ENCODE measurements around the gene C3orf20.
A peak's percentile ranks its signal among the peaks of the same experiment; 100 is the strongest.
"Not testable (repeated sequence)": the region's sequence is repeated elsewhere in the genome, so short reads cannot be mapped to it uniquely, and the experiment has no call there.

Gene C3orf20

DNA sequence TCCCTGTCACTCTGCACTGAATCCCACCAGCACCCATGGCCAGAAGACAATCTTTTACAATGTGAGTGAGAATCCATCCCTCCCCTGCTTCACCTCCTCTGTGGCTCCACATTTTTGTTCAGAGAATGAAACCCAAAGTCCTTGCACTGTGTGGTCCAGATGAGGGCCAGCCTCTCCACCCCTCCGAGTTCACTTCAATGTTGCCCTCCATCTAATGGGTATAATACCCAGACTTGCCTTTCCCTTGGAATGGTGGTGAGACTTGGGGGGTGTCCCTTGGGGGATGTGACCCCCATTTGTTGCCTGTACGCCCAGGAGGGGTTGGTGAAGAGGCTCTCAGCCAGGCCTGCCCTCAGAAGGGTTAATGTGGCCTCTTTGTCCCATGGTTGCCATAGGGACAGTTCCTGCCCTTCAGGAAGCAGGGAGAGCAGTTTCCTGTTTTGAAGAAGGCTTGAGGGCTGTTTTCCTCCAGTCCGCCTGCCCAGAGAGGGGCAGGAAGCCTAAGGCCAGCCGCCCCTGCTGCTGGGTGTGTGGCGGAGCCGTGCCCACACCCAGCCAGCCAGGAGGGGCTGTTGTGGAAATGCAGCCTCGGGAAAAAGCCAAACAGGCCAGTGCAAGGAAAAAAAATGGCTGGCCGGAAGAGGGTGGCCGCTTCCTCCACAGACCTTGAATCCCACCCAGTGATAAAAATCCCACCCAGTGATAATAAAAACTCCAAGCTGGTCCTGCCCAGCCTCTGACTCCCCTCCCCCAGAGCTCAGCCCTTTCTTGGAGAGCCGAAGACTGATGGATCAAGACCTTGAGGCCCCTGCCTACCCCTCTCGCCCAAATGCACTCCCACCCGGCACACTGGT lies 129.3 kb downstream of the C3orf20 start:
- no peak overlapping the region for H3K4me3 ChIP-seq (ENCODE audit: low read depth, low read length)

DNA sequence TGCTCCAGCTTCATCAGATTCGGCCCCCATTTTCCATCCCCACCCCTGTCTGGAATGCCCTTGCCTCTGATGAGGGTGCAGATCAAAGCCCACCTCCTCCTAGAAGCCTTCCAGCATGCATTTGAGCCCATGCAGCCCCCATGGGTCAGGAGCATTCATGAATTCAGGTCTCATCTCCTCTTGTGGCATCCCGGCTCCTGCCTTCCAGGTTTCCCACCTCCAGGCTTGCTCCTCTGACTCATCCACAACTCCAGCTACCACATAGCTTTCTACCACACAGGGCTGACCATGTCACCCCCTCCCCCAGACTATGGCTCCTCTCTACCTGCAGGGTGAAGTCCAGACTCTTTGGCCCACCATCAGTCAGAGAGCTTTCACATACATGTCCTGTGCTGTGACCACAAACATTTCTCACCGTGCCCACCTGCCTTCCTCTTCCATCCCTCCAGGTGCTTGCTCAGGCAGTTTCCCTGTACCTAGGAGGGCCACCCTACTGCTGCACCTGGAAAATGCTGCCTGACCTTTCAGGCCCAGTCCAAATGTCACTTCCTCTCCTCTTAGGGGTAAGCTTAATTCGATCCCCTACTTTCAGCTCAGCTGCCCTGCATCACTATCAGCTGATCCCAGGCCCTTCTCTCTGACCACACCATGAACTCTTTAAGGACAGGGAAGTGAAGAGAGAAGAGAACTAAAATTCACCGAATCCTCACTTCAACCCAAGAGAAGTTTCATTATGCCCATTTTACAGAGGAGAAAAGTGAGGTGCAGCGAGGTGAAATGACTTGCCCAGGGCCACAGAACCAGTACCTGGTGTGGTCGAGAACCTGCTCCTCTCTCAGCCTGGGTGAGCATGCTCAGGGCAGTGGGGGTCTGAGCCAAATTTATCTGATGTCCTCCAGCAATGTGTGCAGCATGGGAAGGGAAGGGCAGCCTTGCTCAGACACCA lies 130.2 kb downstream of the C3orf20 start:
- H3K4me3 ChIP-seq (ENCODE audit: low read depth, low read length): no peak overlapping the region
- no peak for DNase-seq (ENCODE audit: low read depth)

More for the DNA sequence above, 129.3 kb downstream of the C3orf20 start:
- no peak for DNase-seq (ENCODE audit: low read depth)

DNA sequence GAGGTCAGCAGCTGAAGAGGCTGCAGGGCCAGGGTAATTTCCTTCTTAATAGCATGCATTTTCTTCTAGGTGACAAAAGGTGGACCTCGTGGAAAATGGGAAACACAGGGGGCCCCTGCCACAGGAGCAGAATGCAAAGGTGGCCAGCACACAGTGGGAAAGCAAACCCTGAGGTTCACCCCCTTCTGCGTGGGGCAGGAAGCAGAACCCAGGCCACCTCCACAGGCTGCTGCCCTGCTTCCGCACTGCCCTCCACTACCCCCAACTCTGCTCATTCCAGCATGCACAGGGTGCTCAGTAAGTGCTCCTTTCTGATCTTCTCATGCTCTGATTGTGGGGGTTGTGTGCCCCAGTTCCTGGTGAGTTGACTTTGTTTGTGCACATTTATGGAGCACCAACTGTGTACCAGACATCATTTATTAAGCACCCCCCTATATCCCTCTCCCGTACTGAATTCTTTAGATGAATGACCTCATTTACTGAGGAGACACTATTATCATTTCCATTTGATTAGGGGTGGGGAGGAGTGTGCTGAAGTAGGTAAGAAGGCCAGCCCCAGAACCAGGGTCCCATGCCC lies 131.1 kb downstream of the C3orf20 start:
- H3K4me3 ChIP-seq (ENCODE audit: low read depth, low read length): no peak overlapping the region

DNA sequence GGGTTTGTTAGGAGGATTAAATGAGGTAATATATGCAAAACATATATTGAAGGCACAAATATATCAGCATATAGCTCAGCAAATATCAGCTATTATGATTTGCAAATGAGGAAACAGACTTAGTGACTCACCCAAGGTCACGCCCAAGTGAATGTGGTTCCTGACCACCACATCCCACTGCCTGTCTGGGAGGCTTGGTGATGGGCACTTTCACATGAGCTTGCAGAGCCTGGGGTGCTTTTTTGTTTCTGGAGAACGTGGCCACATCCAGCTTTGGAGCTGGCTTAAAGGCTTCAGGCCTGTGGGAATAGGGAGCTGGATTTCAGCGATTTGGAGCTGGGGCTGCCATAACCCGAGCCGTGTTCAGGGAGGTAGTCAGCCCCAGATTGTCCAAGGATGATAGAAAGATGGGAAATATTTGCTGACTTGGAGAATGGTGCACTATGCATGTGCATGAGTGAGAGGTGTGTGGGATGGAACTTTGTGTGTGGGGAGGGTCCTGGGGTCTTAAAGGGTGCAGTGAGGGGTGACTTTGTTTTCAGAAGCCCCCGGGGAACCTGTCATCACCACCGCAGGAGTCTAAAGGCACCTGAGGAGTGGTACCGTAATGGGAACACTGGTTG lies 131.8 kb downstream of the C3orf20 start:
- no peak overlapping the region for H3K4me3 ChIP-seq (ENCODE audit: low read depth, low read length)
- no peak for DNase-seq (ENCODE audit: low read depth)

More for the DNA sequence above, 131.1 kb downstream of the C3orf20 start:
- DNase-seq (ENCODE audit: low read depth): no peak

DNA sequence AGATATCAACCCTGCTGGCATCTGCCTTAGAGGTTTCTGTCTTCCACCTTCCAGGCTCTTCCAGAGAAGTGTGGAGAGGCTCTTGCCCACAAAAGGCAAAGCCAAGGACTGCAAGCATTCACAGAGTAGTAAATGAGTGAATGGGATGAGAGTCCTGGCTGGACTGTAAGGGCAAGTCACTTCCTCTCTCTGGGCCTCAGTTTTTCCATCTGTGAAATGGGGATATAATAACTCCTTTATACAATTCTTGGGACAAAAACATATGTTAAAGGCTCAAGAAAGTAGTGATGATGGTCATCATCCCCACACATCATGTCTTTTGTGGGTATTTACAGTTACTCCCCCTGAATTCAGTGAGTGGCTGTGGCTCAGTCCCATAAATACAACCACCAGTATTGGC lies 133.1 kb downstream of the C3orf20 start:
- DNase-seq (ENCODE audit: low read depth): no peak
- H3K4me3 ChIP-seq (ENCODE audit: low read depth, low read length): no peak overlapping the region

DNA sequence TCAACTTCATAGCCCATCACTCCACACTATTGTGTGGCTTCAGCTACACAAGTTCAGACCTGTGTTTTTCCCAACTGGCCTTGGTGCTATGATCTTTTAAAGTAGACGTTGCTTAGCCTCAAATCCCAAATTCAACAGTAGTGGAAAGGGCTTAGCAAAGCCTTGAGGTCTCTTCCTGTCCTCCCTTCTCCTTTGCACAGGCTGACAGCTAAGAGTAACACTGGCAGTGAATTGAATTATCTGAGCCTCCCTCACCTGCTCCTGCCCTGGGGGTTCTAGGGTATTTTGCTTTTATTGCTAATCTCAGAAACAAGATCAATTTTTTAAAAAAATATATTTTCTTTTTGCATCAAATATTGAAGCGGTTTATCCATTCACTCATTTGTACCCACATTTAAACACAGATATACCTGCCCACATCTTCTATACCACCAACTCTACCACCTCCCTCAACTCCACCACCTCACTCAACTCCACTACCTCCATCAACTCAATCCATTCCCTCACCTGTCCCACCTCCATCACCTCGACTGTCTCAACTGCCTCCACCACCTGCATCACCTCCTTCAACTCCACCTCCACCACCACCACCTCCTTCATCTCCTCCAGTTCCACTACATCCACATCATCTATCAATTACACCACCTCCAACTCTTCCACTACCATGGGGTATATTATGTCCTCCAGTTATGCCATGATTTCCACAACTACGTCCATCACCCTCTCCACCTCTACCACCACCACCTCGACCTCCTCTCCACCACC lies 133.7 kb downstream of the C3orf20 start:
- no peak overlapping the region for H3K4me3 ChIP-seq (ENCODE audit: low read depth, low read length)
- no peak for DNase-seq (ENCODE audit: low read depth)

DNA sequence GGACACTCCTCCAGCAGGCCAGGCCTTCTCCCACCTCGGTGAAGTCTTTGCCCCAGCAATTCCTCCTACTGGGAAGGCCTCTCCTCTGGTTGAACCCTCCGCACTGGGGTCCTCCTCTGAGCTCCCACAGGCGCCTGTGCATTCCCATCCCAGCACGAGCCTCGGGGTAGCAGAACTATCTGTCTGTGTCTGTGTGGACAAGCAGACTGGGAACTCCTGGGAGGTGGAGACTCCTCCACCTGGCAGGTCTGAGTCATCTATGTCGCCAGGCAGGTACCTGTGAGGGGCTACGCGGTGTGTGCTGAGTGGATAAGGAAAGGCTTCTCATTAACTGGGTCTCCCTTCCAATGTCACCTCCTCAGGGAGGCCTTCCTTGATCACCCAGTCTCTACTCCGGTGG lies 134.7 kb downstream of the C3orf20 start:
- H3K4me3 ChIP-seq (ENCODE audit: low read depth, low read length); DNase-seq (ENCODE audit: low read depth): not testable (repeated sequence)

DNA sequence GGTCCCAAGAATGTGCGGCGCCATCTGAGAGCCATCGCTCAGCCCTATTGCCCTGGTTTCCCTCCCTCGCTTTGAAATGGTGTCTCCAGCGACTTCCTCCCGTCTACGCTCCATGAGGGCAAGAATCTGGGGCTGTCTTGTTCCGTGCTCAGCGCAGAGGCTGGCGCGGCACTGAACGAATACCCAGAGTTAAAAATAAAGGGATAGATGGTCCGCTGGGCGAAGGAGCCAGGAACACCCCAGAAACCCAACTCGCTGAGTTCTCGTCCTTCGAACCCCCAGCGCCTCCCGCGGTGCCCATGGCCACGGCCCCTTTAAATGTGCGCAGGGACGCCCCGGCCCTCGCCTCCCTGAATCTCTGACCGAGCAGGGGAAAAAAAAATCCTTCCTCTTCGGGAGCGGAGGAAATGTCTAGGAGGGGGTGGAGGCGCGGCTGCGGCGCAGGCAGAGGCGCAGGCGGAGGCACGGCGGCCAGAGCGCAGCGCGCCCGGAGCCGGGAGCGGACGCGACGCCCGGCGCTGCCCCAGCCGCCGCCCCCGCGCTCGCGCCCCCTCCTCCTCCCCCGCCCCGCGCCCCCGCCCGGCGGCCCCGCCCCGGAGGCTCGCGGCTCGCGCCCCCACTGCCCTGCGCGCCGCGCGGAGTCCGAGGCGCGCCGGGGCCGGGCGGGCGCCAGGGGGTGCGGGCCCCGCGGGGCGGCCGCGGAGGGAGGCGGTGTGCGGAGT lies 135.3 kb downstream of the C3orf20 start:
- peak overlapping the region; percentile 15 for H3K4me3 ChIP-seq (ENCODE audit: low read depth, low read length)
- no peak for DNase-seq (ENCODE audit: low read depth)

DNA sequence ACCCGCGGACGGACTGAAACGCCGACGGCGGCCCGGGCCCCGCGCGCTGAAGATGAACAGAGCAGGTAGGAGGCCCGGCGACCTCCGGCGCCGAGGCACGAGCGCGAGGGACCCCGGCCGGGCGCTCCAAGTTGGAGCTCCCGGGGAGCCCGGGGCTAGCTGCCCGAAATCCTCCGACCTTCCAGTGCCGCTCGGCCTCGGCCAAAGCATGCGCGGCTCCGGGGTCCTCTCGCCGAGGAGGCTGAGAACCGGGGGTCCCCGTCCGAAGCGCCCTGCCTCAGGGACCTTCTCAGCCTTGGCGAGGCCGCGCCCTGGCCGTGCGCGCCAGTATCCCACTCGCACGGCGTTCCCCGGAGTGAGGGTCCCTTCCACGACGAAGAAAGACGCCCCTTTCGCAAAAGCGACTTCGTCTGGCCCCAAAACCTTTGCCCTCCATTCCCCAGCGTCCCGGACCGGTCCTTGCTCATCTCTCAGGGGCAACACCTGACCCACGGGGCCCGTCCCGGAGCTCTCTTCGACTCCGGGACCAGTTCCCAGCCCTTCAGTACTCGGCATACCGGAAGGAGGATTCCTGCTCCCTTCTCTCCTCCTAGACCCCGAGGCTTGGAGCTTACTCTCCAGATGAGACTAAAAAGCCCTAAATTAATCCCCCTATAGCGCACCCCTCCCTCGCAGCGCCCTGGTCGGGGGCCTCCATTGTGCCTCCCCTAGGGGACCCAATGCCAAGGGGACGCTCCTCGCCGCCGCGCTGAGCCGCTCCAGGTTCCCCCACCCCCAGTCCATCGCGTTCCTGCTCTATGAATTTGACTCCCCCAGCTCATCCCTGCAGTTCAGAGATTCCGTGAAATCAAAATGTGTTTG lies 136.1 kb downstream of the C3orf20 start:
- no peak overlapping the region for H3K4me3 ChIP-seq (ENCODE audit: low read depth, low read length)
- no peak for DNase-seq (ENCODE audit: low read depth)

DNA sequence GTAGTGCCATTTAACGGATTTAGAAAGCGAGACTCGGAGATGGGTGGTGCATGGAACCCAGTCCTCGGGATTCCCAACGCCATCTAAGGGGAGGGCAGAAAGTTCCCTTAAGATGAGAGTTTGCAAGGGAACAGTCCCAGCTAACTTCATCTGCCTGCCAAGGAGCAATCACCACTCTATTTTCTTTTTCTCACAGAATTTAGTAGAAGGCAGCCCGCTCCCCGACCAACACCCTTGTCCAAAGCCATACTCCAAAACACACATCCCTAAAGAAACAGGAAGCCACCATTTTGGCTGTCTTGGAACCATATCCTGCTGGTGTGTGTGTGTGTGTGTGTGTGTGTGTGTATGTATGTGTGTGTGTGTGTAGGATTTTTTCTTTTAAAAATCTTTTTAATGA lies 136.7 kb downstream of the C3orf20 start:
- no peak overlapping the region for H3K4me3 ChIP-seq (ENCODE audit: low read depth, low read length)
- DNase-seq (ENCODE audit: low read depth): no peak

DNA sequence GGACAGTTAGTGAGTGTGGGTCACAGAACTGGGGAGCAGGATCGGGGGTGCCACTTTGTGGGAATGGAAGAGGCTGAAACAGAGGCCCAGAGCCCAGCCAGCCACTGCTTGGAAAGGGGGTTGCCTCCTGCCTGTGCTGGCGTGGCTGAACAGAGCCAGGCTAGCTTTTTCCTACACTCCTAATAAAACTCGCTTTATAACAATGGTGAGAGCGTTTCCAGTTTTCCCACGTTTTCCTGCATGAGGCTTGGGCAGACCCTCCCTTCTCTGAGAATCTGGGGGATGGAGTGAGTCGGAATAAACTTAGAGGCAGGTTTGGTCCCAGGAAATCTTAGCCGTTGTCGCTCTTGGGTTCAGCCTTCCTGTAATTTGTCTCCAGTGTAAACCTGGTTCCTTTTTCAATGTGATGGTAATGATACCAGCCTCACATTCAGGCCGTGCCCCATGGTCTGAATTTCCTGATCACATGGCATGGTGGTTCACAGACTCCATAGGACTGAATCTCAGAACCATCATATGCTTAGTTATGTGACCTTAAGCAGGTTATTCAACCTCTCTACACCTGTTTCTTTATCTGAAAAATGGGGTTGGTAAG lies 137.4 kb downstream of the C3orf20 start:
- no peak overlapping the region for H3K4me3 ChIP-seq (ENCODE audit: low read depth, low read length)
- DNase-seq (ENCODE audit: low read depth): no peak

DNA sequence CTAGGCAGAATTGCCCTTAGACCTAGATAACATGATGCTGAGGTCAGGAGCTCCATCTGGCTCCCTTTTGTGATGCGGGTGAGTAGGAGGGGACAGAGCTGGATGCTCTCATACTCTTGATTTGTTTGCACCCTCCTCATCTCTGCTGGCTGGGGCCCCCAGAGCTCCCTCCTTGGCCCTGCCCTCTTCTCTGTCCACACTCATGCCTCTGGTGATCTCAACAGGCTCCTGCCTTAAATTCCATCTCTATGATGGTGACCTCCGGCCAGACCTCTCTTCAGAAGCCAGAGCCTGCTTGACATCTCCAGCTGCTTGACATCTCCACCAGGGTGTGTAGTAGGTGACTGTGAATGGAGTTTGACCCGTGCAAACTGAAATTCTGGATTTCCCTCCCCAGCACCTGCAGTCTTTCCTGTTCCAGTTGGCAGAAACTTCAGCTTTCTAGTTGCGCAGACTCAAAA lies 139.5 kb downstream of the C3orf20 start:
- no peak for DNase-seq (ENCODE audit: low read depth)
- no peak overlapping the region for H3K4me3 ChIP-seq (ENCODE audit: low read depth, low read length)

DNA sequence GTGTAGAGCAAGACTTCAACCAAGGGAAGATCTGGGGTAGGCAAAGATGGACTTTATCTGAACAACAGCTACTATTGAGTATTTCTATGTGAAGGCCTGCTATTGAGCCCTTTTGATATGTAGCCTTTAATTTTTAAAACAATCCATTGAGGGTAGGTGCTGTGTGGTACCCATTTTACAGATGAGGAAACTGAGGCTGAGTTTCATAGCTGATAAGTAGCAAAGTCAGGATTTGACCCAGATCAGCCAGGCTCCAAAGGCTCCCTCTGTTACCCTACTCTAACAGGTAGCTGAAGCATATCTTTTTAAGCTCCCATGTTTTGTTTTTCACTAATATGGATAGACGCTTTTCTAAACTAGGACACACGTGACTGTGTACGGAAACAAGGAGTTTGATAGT lies 141.4 kb downstream of the C3orf20 start:
- no peak for DNase-seq (ENCODE audit: low read depth)
- H3K4me3 ChIP-seq (ENCODE audit: low read depth, low read length): no peak overlapping the region

DNA sequence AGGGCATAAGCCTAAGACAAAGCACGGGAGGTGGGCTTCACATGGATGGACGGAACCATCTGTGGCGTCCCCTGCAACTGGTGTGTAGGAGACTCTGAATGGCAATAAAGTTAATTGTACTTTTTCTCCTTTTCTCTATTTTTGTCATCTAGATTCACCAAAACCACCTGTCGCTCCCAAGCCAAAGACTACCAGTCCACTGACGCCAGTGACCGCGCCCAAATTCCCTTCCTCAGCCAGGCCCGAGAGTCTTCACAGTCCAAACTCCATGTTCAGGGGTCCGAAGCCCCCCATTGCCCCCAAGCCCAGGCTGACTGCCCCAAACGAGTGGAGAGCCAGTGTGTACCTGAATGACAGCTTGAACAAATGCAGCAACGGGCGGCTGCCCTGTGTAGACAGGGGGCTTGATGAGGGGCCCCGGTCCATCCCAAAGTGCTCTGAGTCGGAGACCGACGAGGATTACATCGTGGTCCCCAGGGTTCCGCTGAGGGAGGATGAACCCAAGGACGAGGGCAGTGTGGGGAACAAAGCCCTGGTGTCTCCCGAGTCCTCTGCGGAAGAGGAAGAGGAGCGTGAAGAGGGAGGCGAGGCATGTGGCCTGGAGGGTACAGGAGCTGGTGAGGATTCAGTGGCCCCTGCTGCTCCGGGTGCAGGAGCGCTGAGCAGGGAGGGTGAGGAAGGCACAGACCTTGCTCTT lies 144.0 kb downstream of the C3orf20 start, which contains the start of gene FGD5:
FGD5 (plus strand) TSS at position 159 of the 697 bp plus-strand sequence; CDS start at position 269, 110 bp downstream.
- no peak for DNase-seq (ENCODE audit: low read depth)
- no peak within 1 kb of the TSS for H3K4me3 ChIP-seq (ENCODE audit: low read depth, low read length)

DNA sequence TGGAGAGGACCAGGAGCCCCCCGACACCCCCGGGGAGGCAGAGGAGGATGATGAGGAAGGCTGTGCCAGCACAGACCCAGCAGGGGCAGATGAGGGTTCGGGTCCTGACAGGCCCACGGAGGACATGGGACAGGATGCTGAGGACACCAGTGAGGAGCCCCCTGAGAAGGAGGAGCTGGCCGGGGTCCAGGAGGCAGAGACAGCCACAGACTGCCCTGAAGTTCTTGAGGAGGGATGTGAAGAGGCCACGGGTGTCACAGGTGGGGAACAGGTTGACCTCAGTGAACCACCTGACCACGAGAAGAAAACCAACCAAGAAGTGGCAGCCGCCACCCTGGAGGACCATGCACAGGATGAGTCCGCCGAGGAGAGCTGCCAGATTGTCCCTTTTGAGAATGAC lies 144.7 kb downstream of the C3orf20 start:
- H3K4me3 ChIP-seq (ENCODE audit: low read depth, low read length): no peak overlapping the region
- DNase-seq (ENCODE audit: low read depth): no peak

DNA sequence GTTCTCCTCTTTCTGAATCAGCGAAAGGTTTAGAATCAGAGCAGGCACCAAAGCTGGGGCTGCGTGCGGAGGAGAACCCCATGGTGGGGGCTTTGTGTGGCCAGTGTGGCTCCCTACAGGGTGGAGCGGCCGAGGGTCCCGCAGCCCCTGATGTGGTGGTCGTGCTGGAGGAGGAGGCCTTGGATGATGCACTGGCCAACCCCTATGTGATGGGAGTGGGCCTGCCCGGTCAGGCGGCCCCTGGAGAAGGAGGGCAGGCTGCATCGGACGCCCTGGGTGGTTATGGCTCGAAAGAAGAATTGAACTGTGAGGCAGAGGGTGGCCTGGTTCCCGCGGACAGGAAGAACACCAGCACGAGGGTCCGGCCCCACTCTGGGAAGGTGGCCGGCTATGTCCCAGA lies 145.2 kb downstream of the C3orf20 start:
- H3K4me3 ChIP-seq (ENCODE audit: low read depth, low read length): no peak overlapping the region

More for the DNA sequence above, 145.2 kb downstream of the C3orf20 start:
- no peak for DNase-seq (ENCODE audit: low read depth)
